Activated CD4-positive, alpha-beta T cell treated with anti-CD3 and anti-CD28 coated beads for 1 hour (primary cell): ENCODE measurements around the gene CLDN9.

Source experiments
- DNase-seq: peaks from one replicate; pipeline ENCODE4 v3.0.0-alpha.2; 2020

Gene CLDN9, protein sequence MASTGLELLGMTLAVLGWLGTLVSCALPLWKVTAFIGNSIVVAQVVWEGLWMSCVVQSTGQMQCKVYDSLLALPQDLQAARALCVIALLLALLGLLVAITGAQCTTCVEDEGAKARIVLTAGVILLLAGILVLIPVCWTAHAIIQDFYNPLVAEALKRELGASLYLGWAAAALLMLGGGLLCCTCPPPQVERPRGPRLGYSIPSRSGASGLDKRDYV

DNA sequence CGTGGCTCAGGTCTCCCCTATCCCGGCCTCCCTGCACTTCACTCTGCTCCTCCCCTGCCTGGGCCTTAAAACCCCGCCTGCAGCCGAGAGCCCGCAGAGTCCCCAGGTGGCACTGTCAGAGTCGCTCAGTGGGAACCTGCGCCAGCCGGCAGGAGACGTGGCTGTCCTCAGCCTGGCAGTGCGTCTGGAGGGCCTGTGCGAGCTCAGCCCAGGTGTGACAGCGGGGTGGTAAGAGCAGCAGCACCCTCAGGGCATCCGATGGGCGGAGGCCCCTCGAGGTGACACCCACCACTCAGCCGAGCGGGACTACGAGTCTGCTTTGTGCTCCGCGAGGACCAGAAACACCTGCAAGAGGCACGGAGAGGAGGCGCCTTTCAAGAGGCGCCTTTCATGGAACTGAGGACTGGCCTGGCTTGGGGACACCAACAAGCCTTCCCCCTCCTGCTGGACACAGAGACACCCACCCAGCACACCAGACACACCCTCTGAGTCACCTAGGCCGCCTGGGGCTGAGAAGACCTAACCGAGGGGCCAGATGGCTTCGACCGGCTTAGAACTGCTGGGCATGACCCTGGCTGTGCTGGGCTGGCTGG, at the start of gene CLDN9:
Gene CLDN9, plus strand, starts transcription at position 96 of the 593 bp plus-strand sequence. Its CDS starts 440 bp downstream, at position 536.
- DNase-seq: no peak

DNA sequence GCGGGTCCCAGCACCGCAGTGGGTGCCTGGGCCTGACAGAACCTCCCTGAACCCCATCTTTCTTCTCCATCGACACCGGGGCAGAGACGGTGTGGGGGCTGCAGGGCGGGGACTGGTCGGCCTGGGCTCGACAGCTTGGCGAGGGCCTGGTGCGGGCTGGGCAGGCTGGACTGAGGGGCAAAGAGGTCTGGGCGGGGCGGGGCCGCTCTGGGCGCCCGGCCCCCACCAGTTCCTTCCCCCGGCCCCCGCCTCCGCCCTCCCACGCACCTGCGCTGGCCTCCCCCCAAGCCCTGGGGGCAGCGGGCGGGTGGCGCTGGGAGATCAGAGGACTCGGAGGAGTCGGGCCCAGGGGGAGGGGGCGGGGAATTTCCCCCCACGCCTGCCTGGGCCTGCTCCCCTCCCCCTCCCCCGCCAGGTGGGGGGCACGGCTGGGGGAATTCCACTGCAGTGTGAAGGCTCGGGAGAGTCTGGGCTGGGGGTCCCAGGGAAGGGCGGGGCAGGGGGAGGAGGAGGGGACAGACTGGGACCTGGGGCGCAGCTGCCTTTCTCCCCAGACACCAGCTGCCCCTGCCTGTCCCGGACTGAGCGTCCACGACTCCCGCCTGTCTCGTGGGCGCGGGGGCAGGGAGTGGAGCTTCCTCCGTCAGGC, 49.5 kb upstream of the CLDN9 start:
- DNase-seq: no peak

DNA sequence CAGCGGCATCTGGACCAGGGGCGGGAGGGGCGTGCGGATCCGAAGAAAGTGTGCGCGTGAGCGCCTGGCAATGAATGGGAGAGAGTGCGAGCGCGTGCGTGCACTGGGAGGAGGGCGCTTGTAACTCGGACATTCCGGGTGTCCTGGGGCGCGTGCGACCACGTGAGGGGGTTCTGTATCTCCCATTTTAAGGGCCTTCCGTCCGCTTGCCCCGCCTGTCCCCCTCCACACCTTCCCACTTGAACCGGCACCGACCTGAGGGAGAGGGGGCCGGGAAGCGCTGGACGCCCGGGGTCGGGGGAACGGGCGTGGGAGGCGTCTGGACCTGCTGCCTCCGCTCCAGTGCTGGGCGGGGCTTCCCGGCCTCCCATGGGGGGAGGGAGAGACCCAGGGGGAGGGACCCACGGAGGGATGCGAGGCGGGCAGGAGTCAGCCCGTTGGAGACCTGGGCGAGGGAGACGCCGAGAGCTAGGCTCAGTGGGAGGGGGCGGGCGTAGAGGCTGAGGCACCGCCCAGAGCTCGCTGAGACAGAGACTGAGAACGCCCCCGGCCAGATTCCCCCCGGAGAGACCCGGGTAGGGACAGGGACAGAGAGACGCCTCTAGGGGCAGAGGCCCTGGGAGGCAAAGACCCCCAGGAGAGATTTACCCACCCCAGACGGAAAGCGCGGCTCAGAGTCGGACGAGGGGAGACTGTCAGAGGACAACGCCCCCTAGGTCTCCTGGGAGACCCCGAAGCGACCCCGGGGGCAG, 48.8 kb upstream of the CLDN9 start, which contains the start of gene KREMEN2:
Gene KREMEN2, plus strand, starts transcription at position 553 of the 752 bp plus-strand sequence. CDS start 246 bp downstream, outside the sequence.
- DNase-seq: no peak

DNA sequence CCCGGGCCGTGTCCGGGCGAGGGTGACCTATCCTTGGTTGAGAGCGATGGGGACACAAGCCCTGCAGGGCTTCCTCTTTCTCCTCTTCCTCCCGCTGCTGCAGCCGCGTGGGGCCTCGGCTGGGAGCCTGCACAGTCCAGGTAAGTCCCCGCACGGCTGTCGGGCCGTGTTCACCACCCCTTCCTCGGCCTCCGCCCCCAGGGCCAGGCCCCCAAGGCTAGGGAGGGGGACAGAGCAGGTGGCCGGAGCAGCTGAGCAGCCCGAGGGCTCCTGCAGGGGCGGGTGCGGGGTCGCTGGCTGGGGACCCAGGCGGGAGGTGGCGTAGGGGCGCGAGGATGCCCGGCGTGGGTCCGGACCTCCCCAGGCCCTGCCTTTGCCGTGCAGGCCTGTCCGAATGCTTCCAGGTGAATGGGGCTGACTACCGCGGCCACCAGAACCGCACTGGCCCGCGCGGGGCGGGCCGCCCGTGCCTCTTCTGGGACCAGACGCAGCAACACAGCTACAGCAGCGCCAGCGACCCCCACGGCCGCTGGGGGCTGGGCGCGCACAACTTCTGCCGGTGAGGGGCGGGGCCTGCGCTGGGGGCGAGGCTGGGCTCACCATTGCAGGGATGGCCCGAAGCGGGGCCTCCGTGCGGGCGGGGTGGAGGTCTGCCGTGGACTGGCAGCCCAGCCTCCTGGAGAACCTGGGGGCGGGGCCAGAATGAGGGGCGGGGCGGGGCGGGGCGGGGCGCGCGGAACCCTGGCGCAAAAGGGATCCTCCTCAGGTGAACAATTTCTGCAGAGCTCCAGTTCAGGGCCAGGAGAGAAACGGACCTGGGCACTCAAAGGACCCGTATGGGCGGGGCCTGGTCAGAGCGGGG, 48.0 kb upstream of the CLDN9 start:
- peak; percentile 33 for DNase-seq

DNA sequence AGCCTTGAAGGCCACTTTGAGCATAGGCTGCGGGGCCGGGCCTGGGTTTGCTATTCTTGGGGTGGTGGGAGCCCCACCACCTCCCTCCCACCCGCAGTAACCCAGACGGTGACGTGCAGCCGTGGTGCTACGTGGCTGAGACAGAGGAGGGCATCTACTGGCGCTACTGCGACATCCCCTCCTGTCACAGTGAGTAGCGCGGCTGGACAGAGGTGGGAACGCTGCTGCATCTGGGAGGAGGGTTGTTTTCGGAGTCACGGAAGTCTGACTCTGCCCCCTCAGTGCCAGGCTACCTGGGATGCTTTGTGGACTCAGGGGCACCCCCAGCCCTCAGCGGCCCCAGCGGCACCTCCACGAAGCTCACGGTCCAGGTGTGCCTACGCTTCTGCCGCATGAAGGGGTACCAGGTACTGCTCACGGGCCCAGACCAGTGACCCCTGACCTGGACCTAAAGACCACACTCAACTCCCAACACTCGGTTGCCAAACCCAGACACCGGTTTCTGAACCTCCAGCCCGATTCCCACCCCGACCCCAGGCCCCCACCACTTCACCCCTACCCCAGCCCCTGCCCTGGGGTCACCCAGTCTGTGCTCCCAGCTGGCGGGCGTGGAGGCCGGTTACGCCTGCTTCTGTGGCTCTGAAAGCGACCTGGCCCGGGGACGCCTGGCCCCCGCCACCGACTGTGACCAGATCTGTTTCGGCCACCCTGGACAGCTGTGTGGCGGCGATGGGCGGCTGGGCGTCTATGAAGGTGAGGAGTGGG, 46.5 kb upstream of the CLDN9 start:
- no peak for DNase-seq

DNA sequence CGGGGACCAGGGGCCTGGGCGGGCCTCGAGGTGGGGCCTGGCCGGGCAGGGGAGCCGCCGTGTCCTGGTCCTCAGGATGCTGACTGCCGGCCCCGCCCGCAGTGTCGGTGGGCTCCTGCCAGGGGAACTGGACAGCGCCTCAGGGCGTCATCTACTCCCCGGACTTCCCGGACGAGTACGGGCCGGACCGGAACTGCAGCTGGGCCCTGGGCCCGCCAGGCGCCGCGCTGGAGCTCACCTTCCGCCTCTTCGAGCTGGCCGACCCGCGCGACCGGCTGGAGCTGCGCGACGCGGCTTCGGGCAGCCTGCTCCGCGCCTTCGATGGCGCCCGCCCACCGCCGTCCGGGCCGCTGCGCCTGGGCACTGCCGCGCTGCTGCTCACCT, 45.9 kb upstream of the CLDN9 start:
- DNase-seq: no peak

DNA sequence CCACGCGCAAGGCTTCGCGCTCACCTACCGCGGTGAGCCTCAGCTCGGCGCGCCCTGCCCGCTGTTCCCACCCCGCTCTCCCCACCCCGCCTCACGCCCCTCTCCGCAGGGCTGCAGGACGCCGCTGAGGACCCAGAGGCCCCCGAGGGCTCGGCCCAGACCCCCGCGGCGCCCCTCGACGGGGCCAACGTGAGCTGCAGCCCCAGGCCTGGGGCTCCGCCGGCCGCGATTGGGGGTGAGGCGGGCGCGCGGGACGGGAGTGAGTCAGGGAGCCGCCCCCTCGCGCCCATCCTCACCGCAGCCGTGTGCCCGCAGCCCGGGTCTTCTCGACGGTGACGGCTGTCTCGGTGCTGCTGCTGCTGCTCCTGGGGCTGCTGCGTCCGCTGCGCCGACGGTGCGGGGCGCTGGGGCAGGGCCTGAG, 45.5 kb upstream of the CLDN9 start:
- DNase-seq: no peak

DNA sequence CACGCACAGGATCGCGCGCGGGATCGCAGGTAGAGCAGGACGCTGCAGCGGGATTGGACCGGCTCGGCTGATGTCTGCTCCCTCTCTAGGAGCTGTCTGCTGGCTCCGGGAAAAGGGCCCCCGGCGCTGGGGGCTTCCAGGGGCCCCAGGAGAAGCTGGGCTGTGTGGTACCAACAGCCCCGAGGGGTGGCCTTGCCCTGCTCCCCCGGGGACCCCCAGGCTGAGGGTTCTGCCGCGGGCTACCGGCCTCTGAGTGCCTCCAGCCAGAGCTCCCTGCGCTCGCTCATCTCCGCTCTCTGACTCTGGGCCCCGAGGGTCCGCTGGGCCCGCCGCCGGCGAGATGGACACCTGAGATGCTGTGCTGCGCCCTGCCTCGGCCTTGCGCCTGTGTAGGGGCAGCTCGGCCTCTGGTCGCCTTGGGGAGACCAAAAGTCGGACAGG, 45.0 kb upstream of the CLDN9 start:
- DNase-seq: no peak

DNA sequence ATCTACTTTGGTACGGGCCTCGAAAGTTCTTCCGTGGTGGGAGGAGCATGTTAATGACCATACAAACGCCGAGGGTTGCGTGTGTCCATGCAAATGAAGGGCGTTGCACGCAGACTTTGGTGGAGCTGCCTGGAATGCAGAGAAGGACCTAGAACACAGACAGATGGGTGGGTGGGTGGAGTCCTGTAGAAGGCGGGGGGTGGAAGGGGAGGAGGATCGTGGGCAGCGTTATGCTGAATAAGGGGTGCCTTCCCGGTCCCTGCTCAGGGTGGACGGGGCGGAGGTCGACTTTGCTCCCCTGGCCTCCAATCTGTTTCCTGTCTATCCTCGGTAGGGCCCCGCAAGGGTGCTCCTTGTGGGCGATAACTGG, 44.4 kb upstream of the CLDN9 start:
- no peak for DNase-seq

DNA sequence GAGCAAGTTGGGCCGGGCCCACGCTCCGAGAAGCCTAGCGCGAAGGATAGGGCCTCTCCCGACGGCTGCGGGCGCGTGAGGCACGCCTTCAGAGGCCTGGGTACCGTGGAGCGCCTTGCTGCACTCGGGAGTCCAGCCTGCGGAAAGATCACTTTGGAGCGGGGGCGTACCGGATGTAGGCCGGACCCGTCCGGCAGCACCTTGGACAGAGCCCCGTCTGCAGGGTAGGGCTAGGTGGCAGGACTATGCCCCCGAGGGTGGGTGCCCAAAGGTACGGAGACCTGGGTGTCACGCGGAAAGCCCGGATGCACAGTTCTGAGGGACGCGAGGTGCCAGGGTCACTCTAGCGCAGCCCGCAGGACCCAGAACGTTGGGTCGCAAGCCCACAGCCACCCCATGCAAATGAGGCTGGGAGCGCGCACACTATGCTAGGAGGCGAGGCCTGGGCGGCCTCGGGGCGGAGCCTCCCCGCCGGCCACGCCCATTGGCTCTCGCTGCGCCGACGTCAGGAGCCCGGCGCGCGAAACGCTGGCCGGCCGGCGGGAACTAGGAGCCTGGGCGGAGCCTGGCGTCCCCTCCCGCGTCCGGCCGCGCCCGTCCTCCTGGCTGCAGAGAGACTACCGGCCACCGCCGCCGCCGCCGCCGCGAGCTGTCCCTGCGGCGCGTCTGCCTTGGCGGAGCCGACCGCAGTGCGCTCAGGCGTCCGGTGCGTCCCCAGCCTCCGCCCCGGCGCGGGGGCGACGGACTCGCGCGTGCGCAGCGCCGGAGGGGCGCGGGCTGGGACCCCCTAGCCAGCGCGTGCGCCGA, 43.8 kb upstream of the CLDN9 start, which contains the start of gene PAQR4:
Gene PAQR4, plus strand, starts transcription at position 611 of the 807 bp plus-strand sequence. CDS start 327 bp downstream, outside the sequence.
- DNase-seq: peak; percentile 58

DNA sequence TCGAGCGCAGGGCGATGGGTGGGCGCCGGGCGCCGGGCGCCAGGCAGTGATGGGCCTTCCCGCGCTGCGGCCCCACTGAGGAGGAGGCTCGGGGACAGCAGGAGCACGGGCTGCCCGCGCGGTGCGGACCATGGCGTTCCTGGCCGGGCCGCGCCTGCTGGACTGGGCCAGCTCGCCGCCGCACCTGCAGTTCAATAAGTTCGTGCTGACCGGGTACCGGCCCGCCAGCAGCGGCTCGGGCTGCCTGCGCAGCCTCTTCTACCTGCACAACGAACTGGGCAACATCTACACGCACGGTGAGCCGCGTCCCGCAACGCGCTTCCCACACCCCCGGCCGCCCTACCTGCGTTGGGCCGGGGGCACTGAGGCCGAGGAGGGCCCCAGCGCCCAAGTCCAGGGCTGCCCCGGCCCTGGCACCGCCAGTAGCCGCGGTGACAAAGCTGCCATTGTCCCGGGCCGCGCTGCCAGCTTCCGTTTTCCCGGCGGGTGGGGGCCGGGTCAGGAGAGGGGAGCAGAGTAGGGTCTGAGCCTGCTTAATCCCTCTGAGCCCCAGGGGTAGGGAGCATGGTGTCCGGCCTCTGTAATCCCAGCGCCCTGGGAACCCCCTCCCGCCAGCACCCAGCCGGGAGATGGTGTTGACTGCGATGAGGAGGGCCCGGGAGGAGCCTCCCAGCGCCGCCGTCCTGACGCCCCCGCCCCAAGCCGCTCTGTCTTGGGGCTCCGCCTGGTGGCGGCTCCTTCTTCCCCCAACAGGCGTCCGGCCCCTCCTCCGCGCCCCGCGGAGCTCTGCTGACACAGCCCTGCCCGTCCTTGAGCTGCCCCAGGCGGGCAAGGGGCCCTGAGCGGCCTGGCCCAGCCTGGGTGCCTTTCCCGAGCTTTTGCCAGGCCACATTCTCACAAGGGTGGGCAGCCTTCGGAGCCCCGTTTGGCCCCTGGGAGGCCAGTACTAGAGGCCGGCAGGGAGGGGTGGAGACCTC, 42.9 kb upstream of the CLDN9 start:
- DNase-seq: peak; percentile 43

DNA sequence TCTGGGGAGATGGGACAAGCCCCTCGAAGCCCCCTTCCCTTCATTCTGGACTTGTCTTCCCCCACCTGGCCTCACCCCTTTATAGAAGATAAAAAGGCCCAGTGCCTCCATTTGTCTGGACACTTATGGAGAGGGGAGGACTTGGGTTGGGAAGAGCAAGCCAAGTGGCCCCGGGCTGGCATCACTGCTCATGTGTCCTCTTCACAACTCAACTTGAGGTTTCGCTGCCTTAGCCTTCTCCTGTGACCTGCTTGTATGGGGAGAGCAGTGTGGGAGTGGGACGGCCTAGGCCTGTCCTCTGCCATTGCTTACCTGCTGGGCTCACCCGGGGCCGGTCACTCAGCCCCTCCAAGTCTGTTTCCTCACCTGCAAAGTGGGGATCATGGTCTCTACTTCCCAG, 42.2 kb upstream of the CLDN9 start:
- DNase-seq: no peak

DNA sequence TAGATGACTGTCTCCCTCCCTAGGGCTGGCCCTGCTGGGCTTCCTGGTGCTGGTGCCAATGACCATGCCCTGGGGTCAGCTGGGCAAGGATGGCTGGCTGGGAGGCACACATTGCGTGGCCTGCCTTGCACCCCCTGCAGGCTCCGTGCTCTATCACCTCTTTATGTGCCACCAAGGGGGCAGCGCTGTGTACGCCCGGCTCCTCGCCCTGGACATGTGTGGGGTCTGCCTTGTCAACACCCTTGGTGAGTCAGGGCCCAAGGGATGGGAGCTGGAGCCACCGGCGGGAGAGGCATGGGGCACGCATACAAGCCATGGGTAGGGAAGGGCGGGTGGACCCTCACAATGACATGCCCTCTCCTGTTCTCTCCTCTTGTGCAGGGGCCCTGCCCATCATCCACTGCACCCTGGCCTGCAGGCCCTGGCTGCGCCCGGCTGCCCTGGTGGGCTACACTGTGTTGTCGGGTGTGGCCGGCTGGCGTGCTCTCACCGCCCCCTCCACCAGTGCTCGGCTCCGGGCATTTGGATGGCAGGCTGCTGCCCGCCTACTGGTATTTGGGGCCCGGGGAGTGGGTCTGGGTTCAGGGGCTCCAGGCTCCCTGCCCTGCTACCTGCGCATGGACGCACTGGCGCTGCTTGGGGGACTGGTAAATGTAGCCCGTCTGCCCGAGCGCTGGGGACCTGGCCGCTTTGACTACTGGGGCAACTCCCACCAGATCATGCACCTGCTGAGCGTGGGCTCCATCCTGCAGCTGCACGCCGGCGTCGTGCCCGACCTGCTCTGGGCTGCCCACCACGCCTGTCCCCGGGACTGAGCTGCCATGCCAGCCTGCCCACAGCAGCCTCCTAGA, 41.4 kb upstream of the CLDN9 start:
- DNase-seq: no peak

DNA sequence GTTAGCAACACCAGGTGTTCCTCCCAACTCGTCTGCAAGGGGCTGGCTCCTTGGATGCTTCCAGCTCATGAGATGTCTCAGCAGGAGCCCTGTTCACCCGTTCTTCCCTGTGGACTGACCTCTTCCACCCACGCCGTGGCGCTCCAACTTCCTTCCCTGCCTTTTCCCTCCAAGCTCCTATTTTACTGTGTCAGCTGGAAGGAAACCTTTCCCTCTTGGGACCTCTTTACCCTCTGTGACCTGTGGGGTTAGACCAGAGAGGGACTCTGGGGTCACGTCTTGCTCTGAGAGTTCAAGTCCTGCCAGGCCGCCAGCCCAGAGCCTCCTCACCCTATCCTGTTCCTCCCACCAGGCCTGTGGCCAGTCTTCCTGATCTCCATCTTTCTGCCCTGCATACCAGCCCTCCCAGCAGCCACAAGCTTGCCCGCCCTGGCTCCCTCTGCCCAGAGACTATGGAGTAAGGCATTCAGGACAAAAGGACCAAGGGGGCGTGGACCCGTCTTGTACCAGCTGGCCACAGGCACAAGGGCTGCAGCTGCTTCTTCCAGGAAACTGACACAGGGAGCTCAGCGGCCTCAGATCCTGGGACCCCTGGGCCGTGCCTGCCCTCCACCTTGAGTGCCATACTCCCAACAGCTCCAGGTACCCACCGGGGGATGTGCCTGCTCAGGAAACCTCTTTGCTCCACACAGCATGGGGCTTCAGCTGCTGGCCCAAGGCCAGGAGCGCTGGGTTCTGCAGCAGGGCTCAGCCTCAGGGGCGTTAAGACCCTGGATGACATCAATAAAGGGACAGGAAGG, 40.5 kb upstream of the CLDN9 start:
- DNase-seq: no peak

DNA sequence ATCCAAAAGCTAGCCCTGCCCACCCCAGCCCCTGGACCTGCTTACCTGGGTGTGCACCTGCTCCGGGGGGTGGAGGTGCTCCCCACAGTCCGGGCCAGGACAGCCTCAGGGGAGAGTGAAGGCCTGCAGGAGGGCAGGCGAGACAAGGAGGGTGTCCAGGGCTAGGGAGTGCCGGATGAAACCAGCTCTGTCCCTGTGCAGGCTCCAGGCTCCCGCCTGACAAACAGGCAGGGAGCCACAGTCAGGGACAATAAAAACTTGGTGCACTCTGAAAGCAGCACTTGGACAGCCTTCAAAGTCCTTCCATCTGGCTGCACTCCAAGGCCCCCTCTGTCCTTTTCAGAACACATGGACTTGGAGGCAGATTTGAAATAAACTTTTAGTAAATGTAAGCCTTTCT, 39.6 kb upstream of the CLDN9 start:
- no peak for DNase-seq

DNA sequence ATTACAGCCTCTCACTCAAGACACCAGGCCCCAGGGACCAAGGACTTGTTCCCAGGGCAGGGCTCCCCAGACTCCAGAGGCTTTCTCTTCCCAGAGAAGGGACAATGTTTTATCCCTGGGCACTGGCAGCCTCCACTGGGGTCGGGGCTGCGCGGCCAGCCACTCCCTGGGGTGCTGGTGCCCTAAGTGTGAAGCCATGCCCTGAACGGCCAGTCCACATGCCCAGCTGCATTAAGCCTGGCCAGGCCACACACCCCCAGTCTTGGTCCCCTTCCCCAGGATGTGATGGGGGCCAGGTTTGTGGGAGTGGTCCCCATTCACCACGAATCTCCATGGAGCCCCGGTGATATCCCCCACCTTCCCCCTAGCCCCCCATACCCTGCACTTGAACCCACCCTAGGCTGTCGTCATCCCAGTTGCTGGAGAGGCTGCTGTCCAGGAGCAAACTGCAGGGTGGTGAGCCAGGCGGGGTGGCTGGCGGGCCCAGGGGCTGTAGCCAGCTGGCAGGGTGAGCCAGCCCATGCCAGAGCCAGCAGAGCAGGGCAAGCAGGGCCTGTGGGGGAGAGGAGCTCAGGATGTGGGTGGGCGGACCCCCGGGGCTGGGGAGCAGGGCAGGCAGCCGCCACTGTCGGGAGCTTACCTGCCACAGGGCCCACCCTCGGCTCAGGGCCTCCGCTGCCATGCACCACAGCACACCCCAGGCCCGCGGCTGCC, 39.0 kb upstream of the CLDN9 start:
- DNase-seq: no peak
